ENCODE results near the gene PI16. TPM values are rescaled to one million over a fixed set of nuclear protein-coding genes. Genes with fewer than 3 reads are reported as not detected.

PI16 gene
- polyA plus RNA-seq (not detected in 3 replicates), polyA minus RNA-seq (not detected in 3 replicates)
- not detected for polyA plus RNA-seq (2011; ENCODE audit: low read depth)
- polyA plus RNA-seq (2011; cell fraction: cytosol; rRNA removed), result not detected in 2 replicates
- not detected in 2 replicates for polyA plus RNA-seq (2011; cell fraction: nucleus; rRNA removed)
- not detected in 2 replicates for polyA plus RNA-seq (2012; ENCODE audit: low replicate concordance)
- polyA minus RNA-seq (2011; cell fraction: cytosol; rRNA and poly(A)+ RNA removed), result not detected
- polyA minus RNA-seq (2011; cell fraction: nucleus; rRNA and poly(A)+ RNA removed), result not detected in 2 replicates

GRCh38 chr6:36954262-36954931 lies at the start of gene PI16:
Gene PI16, plus strand, starts transcription at chr6:36954738. Its CDS starts 23 bp downstream, at chr6:36954761.
- Histone ChIP-seq H3K9ac (ENCODE audit: control insufficient read depth, extremely low read depth, insufficient read depth, low read length) (no peak within 1 kb of the TSS), H3K4me1 (ENCODE audit: control insufficient read depth, extremely low read depth, insufficient read depth, low read length) (peaks cover 18% of the 10 kb centered on the region), H3K4me3 (ENCODE audit: control insufficient read depth in 2 of 3, extremely low read depth in 1 of 3, insufficient read depth in 2 of 3, low read depth in 1 of 3, low read length in 3 of 3) (no peak within 1 kb of the TSS), H4K20me1 (ENCODE audit: control insufficient read depth, extremely low read depth, insufficient read depth, low read length) (no peaks in the 10 kb centered on the region), H3K36me3 (ENCODE audit: control insufficient read depth in 2 of 2, extremely low read depth in 1 of 2, insufficient read depth in 2 of 2, low read length in 2 of 2) (no peaks in the 10 kb centered on the region), H2AFZ (ENCODE audit: control insufficient read depth, low read length) (no peak within 1 kb of the TSS), H3K79me2 (ENCODE audit: control insufficient read depth, insufficient read depth, low read length) (no peaks in the 10 kb centered on the region), H3K4me2 (ENCODE audit: control insufficient read depth, extremely low read depth, insufficient read depth, low read depth, low read length) (no peak within 1 kb of the TSS), H3K9me1 (ENCODE audit: control insufficient read depth, extremely low read depth, insufficient read depth, low read length) (no peaks in the 10 kb centered on the region), H3K27me3 (ENCODE audit: control insufficient read depth, extremely low read depth, insufficient read depth, low read length) (no peaks in the 10 kb centered on the region), H3K9me3 (ENCODE audit: control insufficient read depth, low read depth, low read length) (no peaks in the 10 kb centered on the region), H3K27ac (ENCODE audit: control insufficient read depth, insufficient read depth, low read length) (no peak within 1 kb of the TSS)
- FAIRE-seq (no peak), DNase-seq (ENCODE audit: low read depth, low spot score) (no peak)
- dilution Hi-C loops (cut with MboI; ENCODE audit: extremely low pct_ligation_motif_present, low sequenced_read_pairs), result no loop called here
- TF ChIP-seq EZH2 (IDR thresholded peaks at IDR 0.05; ENCODE audit: low read length) (no peak), CTCF (optimal IDR thresholded peaks at IDR 0.05 in 1 of 3, IDR thresholded peaks at IDR 0.05 in 1 of 3, conservative IDR thresholded peaks at IDR 0.05 in 1 of 3; ENCODE audit: extremely low read depth in 1 of 3, insufficient read depth in 2 of 3, low read length in 3 of 3) (no peak)

GRCh38 chr6:36904851-36905393 lies 49.6 kb upstream of the PI16 start:
- H3K27ac ChIP-seq (ENCODE audit: control insufficient read depth, insufficient read depth, low read length), result no peak overlapping the region

More at GRCh38 chr6:36904851-36905393, 49.6 kb upstream of the PI16 start:
- Histone ChIP-seq H3K9me1 (ENCODE audit: control insufficient read depth, extremely low read depth, insufficient read depth, low read length) (no peaks in the 10 kb centered on the region), H4K20me1 (ENCODE audit: control insufficient read depth, extremely low read depth, insufficient read depth, low read length) (no peaks in the 10 kb centered on the region), H3K9ac (ENCODE audit: control insufficient read depth, extremely low read depth, insufficient read depth, low read length) (no peak overlapping the region), H3K4me1 (ENCODE audit: control insufficient read depth, extremely low read depth, insufficient read depth, low read length) (no peaks in the 10 kb centered on the region), H2AFZ (ENCODE audit: control insufficient read depth, low read length) (no peak overlapping the region), H3K4me3 (ENCODE audit: control insufficient read depth in 2 of 3, extremely low read depth in 1 of 3, insufficient read depth in 2 of 3, low read depth in 1 of 3, low read length in 3 of 3) (no peak overlapping the region), H3K27me3 (ENCODE audit: control insufficient read depth, extremely low read depth, insufficient read depth, low read length) (no peaks in the 10 kb centered on the region), H3K9me3 (ENCODE audit: control insufficient read depth, low read depth, low read length) (no peaks in the 10 kb centered on the region), H3K36me3 (ENCODE audit: control insufficient read depth in 2 of 2, extremely low read depth in 1 of 2, insufficient read depth in 2 of 2, low read length in 2 of 2) (peaks cover 4 to 12% of the 10 kb centered on the region in 2 experiments), H3K79me2 (ENCODE audit: control insufficient read depth, insufficient read depth, low read length) (no peaks in the 10 kb centered on the region), H3K4me2 (ENCODE audit: control insufficient read depth, extremely low read depth, insufficient read depth, low read depth, low read length) (no peak overlapping the region)
- FAIRE-seq (no peak), DNase-seq (ENCODE audit: low read depth, low spot score) (no peak)
- dilution Hi-C loops (cut with MboI; ENCODE audit: extremely low pct_ligation_motif_present, low sequenced_read_pairs), result no loop called here
- TF ChIP-seq EZH2 (IDR thresholded peaks at IDR 0.05; ENCODE audit: low read length), result no peak
- no peak for TF ChIP-seq CTCF (optimal IDR thresholded peaks at IDR 0.05 in 1 of 3, IDR thresholded peaks at IDR 0.05 in 1 of 3, conservative IDR thresholded peaks at IDR 0.05 in 1 of 3; ENCODE audit: extremely low read depth in 1 of 3, insufficient read depth in 2 of 3, low read length in 3 of 3)

Measured in keratinocyte (primary cell).